Esophagus muscularis mucosa (tissue), 4 donors: ENCODE data around the gene DNAJB5. TPM values are rescaled to one million over a fixed set of nuclear protein-coding genes. Genes with fewer than 3 reads are reported as not detected.

Experiments
- DNase-seq: peaks from one replicate; pipeline ENCODE4 v3.0.0-alpha.2; 2017; ENCODE audit errors: extremely low spot score
- H3K27ac ChIP-seq, 4 donors: fragments of 200-600 bp; sonication (generic); replicated peaks in 1 of 4; 1 replicate in 3 of 4; 2 replicates in 1 of 4; pipeline ENCODE4 v1.5.1; 2016 to 2019; ENCODE audit warnings: mild to moderate bottlenecking in 1 of 4
- H3K27me3 ChIP-seq, 4 donors: fragments of 200-600 bp; sonication (generic); one replicate each; pipeline versions ENCODE4 v1.5.1 to v1.6.0; 2016 to 2019
- H3K36me3 ChIP-seq, 4 donors: fragments of 200-600 bp; sonication (generic); one replicate each; pipeline ENCODE4 v1.5.1; 2016 to 2019
- H3K4me1 ChIP-seq, 4 donors: fragments of 200-600 bp; sonication (generic); one replicate each; pipeline ENCODE4 v1.5.1; 2016 to 2019
- H3K4me3 ChIP-seq, 4 donors: fragments of 200-600 bp; sonication (generic); 1 replicate in 2 of 4; 2 replicates in 2 of 4; pipeline ENCODE4 v1.5.1; 2016 to 2019; ENCODE audit warnings: mild to moderate bottlenecking in 4 of 4, moderate library complexity in 1 of 4
- H3K9me3 ChIP-seq, 4 donors: fragments of 200-600 bp; sonication (generic); 1 replicate in 3 of 4; 2 replicates in 1 of 4; pipeline ENCODE4 v1.5.1; 2016 to 2019
- CTCF ChIP-seq, 3 experiments: fragments of 200-600 bp in 2 of 3; fragments of 450-650 bp in 1 of 3; sonication (generic) in 2 of 3; IDR thresholded peaks; one replicate each; pipeline ENCODE4 v1.5.1; 2017 to 2019; ENCODE audit warnings: antibody characterized with exemption in 3 of 3, mild to moderate bottlenecking in 2 of 3, moderate library complexity in 1 of 3
- EP300 ChIP-seq: sonication (generic); formaldehyde crosslinking; IDR thresholded peaks from one replicate; pipeline ENCODE4 v1.6.1; 2017; ENCODE audit warnings: antibody characterized with exemption
- POLR2A ChIP-seq: fragments of 450-650 bp; IDR thresholded peaks from one replicate; pipeline ENCODE4 v1.6.1; 2017; ENCODE audit warnings: antibody characterized with exemption, moderate library complexity, mild to moderate bottlenecking, low read depth
- POLR2AphosphoS5 ChIP-seq, 2 donors: sonication (generic); formaldehyde crosslinking; IDR thresholded peaks; one replicate each; pipeline ENCODE4 v1.6.1; 2017; ENCODE audit warnings: antibody characterized with exemption in 2 of 2
- WGBS: methylation state at CpG from one replicate; pipeline ENCODE4 v1.1.5; 2018; 5-methylcytosine and 5-hydroxymethylcytosine counted together
- intact Hi-C: fragments of 100-400 bp; cut with DNase I; formaldehyde crosslinking; loops from one replicate; pipeline ENCODE4 v1.15.1; 2023
- total RNA-seq, 4 donors: library from RNA; depleted of rRNA; stranded (reverse); fragments of >200 nt; gene quantifications; one replicate each; pipeline versions ENCODE4 v1.1.0 to v1.2.1, GENCODE V29; 2016

The DNAJB5 gene
- total RNA-seq, 4 donors from 2014 or later = 83.5 to 124 (median 93.8) TPM

- peaks cover 0 to 24% (median 13%) of the 10 kb centered on the region in 4 donors for H3K36me3 ChIP-seq
- WGBS = 35% methylated on average over 41 of the region's 48 CpGs
- peak overlapping the region; percentile 40 to 51 (median 44) for H3K4me3 ChIP-seq
- H3K4me1 ChIP-seq = peaks cover 3 to 12% (median 8%) of the 10 kb centered on the region in 4 donors
- no peak for TF ChIP-seq CTCF (IDR thresholded peaks at IDR 0.05)
- peak in 1 of 2 donors; percentile 5 for TF ChIP-seq POLR2AphosphoS5 (IDR thresholded peaks at IDR 0.05)
- TF ChIP-seq EP300 = no peak
- no peak for TF ChIP-seq POLR2A
- no peak for DNase-seq
- no peaks in the 10 kb centered on the region for H3K9me3 ChIP-seq
- intact Hi-C loops = no loop called here
- H3K27me3 ChIP-seq = no peaks in the 10 kb centered on the region
- H3K27ac ChIP-seq = peak overlapping the region in 2 of 4 donors; percentile 13 to 36
Observed at GRCh38 chr9:35035851-35036701, 46.5 kb downstream of the DNAJB5 start.

GRCh38 chr9:35042081-35042604 is 52.6 kb downstream of the DNAJB5 start:
- Histone ChIP-seq H3K4me1 (no peaks in the 10 kb centered on the region), H3K9me3 (no peaks in the 10 kb centered on the region), H3K27ac (no peak overlapping the region), H3K27me3 (no peaks in the 10 kb centered on the region), H3K36me3 (peaks cover 0 to 58% (median 47%) of the 10 kb centered on the region in 4 donors), H3K4me3 (no peak overlapping the region)
- intact Hi-C loops = no loop called here
- TF ChIP-seq CTCF (IDR thresholded peaks at IDR 0.05) (no peak), POLR2AphosphoS5 (IDR thresholded peaks at IDR 0.05) (no peak), EP300 (no peak), POLR2A (no peak)
- DNase-seq = no peak
- 83% methylated on average over 3 of the region's 3 CpGs for WGBS

- peaks cover 5 to 66% (median 50%) of the 10 kb centered on the region in 4 donors for H3K36me3 ChIP-seq
- H3K27me3 ChIP-seq = no peaks in the 10 kb centered on the region
- H3K4me3 ChIP-seq = no peak overlapping the region
- intact Hi-C loops = no loop called here
- no peak for TF ChIP-seq CTCF (IDR thresholded peaks at IDR 0.05)
- no peak for TF ChIP-seq EP300
- no peak for TF ChIP-seq POLR2AphosphoS5 (IDR thresholded peaks at IDR 0.05)
- no peak for TF ChIP-seq POLR2A
- WGBS = 93% methylated on average over 6 of the region's 6 CpGs
- H3K9me3 ChIP-seq = no peaks in the 10 kb centered on the region
- no peaks in the 10 kb centered on the region for H3K4me1 ChIP-seq
- H3K27ac ChIP-seq = no peak overlapping the region
- no peak for DNase-seq
Observed at GRCh38 chr9:35042891-35043545, 53.5 kb downstream of the DNAJB5 start.

- WGBS = 63% methylated on average over 3 of the region's 3 CpGs
- no peak for DNase-seq
- H3K27ac ChIP-seq = no peak overlapping the region
- H3K9me3 ChIP-seq = no peaks in the 10 kb centered on the region
- H3K4me3 ChIP-seq = no peak overlapping the region
- intact Hi-C loops = no loop called here
- H3K4me1 ChIP-seq = no peaks in the 10 kb centered on the region
- TF ChIP-seq POLR2AphosphoS5 (IDR thresholded peaks at IDR 0.05) (no peak), CTCF (IDR thresholded peaks at IDR 0.05) (no peak), POLR2A (no peak), EP300 (no peak)
- no peaks in the 10 kb centered on the region for H3K27me3 ChIP-seq
- H3K36me3 ChIP-seq = peaks cover 11 to 65% (median 57%) of the 10 kb centered on the region in 4 donors
Observed at GRCh38 chr9:35044071-35044470, 54.5 kb downstream of the DNAJB5 start.

Other genes with a start within 250 kb of the DNAJB5 start
- gene PHF24, start 31.5 kb upstream of the DNAJB5 start, total RNA-seq = under 1 TPM; under 0.01 to 0.99 (median 0.76) TPM
- gene VCP, start 82.9 kb downstream of the DNAJB5 start, total RNA-seq = 100 to 1,000 TPM; 129 to 185 (median 171) TPM
- gene FANCG, start 90.2 kb downstream of the DNAJB5 start, total RNA-seq = 1 to 10 TPM; 2.2 to 9.4 (median 4.3) TPM
- 10 to 100 TPM in 2 of 4 donors, 1 to 10 TPM in 2; 9.1 to 12.5 (median 10.1) TPM for gene PIGO, start 106.8 kb downstream of the DNAJB5 start, total RNA-seq
- 100 to 1,000 TPM; 108 to 130 (median 123) TPM for gene STOML2, start 113.4 kb downstream of the DNAJB5 start, total RNA-seq
- gene ATOSB, start 126.1 kb downstream of the DNAJB5 start, total RNA-seq = 10 to 100 TPM; 16.2 to 26.4 (median 21.7) TPM
- 10 to 100 TPM; 21.9 to 30.7 (median 28.7) TPM for gene UNC13B, start 172.3 kb downstream of the DNAJB5 start, total RNA-seq